Activated CD4-positive, alpha-beta T cell treated with anti-CD3 and anti-CD28 coated beads for 36 hours (primary cell): ENCODE data around the gene CMTR2. TPM values are rescaled to one million over a fixed set of nuclear protein-coding genes. Genes with fewer than 3 reads are reported as not detected.

ENCODE experiments used
- ATAC-seq: fragments of 200-7000 bp; cut with Tn5 transposase; one replicate; pipeline ENCODE4 v1.10.0; 2021; ENCODE audit warnings: mild to moderate bottlenecking, moderate library complexity
- CTCF ChIA-PET: fragments of 350-600 bp; sonication (Branson Sonifier 250); formaldehyde crosslinking; loops from one replicate; lab custom pipeline; 2021; ENCODE audit warnings: antibody characterized with exemption; lab: Charles Lee
- POLR2A ChIA-PET: fragments of 350-600 bp; sonication (Branson Sonifier 250); formaldehyde crosslinking; loops from one replicate; lab custom pipeline; 2021; ENCODE audit warnings: antibody characterized with exemption, inconsistent platforms; lab: Charles Lee
- DNase-seq: peaks from one replicate; pipeline ENCODE4 v3.0.0-alpha.2; 2020
- H3K27ac Mint-ChIP-seq: one replicate; pipeline ENCODE4 v1.8.0; 2021; ENCODE audit warnings: mixed read lengths
- H3K27me3 Mint-ChIP-seq: one replicate; pipeline ENCODE4 v1.8.0; 2021; ENCODE audit warnings: mixed read lengths
- H3K36me3 Mint-ChIP-seq: one replicate; pipeline ENCODE4 v1.8.0; 2021; ENCODE audit warnings: low read depth, mixed read lengths
- H3K4me1 Mint-ChIP-seq: one replicate; pipeline ENCODE4 v1.8.0; 2021; ENCODE audit warnings: mixed read lengths
- H3K4me3 Mint-ChIP-seq: one replicate; pipeline ENCODE4 v1.8.0; 2021; ENCODE audit warnings: mild to moderate bottlenecking, moderate library complexity, mixed read lengths
- H3K9me3 Mint-ChIP-seq: one replicate; pipeline ENCODE4 v1.8.0; 2021; ENCODE audit warnings: low read depth, mixed read lengths
- intact Hi-C, 2 experiments: fragments of 100-400 bp; cut with DNase I in 1 of 2; cut with micrococcal nuclease in 1 of 2; formaldehyde crosslinking; loops; one replicate each; pipeline versions ENCODE4 v1.14.2 to v1.15.1; 2022 to 2024; cut with DNase I, micrococcal nuclease
- total RNA-seq, 2 experiments: library from RNA; stranded (reverse); gene quantifications; one replicate each; pipeline ENCODE4 v1.2.3, GENCODE V29; 2021

CMTR2 gene
- total RNA-seq, 2 experiments from 2014 or later = 15.8 to 16.5 TPM

DNA sequence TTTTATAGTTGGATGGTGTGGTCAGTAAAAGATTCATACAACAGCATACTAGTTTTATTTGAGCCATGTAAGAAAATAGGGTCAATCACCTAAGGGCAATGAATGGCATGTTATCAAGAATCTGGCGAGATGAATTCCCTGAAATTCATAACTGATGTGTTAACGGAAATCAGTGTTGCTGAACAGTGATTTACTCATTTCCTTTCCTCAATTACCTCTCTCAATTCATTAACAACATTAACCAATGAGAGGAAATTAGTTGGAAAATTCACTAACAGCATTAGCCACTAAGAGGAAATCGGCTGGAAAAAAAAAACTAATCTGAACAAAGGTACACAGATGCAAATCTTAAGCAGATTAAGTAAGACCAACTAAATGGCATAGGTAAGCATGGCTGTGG is 6.3 kb downstream of the CMTR2 start:
- ChIA-PET POLR2A (no interaction called here), CTCF (interaction anchor here (0.7 kb wide), 1 partner anchor 27 kb away, joined by 3 read pairs; no protein-coding TSS in a partner anchor)
- peaks cover 15% of the 10 kb centered on the region for H3K9me3 Mint-ChIP-seq
- no peak for ATAC-seq
- H3K27me3 Mint-ChIP-seq = no peaks in the 10 kb centered on the region
- H3K4me3 Mint-ChIP-seq = no peak overlapping the region
- H3K36me3 Mint-ChIP-seq = peaks cover 51% of the 10 kb centered on the region
- peaks cover 12% of the 10 kb centered on the region for H3K4me1 Mint-ChIP-seq
- DNase-seq = no peak
- H3K27ac Mint-ChIP-seq = no peak overlapping the region
- intact Hi-C loops = loop anchor here (10.0 kb wide), 3 partner anchors 478 to 758 kb away; partner anchors contain the start of genes COG4 (in 1 of the 2), DHODH (in 1 of the 2), PKD1L3 (in 1 of the 2) and SF3B3 (in 1 of the 2)

- ChIA-PET CTCF (interaction anchor here (0.6 to 1.3 kb wide), 3 partner anchors 21 to 158 kb away, joined by 3 to 5 read pairs (median 3); no protein-coding TSS in a partner anchor), POLR2A (no interaction called here)
- no peak overlapping the region for H3K27ac Mint-ChIP-seq
- H3K9me3 Mint-ChIP-seq = peaks cover 10% of the 10 kb centered on the region
- ATAC-seq (no peak), DNase-seq (no peak)
- H3K36me3 Mint-ChIP-seq = peaks cover 2% of the 10 kb centered on the region
- intact Hi-C loops = no loop called here
- H3K27me3 Mint-ChIP-seq = no peaks in the 10 kb centered on the region
- H3K4me3 Mint-ChIP-seq = no peak overlapping the region
- no peaks in the 10 kb centered on the region for H3K4me1 Mint-ChIP-seq
These were observed 12.4 kb downstream of the CMTR2 start for GRCh38 chr16:71276589-71277334.

GRCh38 chr16:71273384-71273783 is 15.8 kb downstream of the CMTR2 start:
- intact Hi-C loops = no loop called here
- ATAC-seq = no peak
- CTCF ChIA-PET = no interaction called here
- H3K9me3 Mint-ChIP-seq = peaks cover 10% of the 10 kb centered on the region
- POLR2A ChIA-PET = no interaction called here
- H3K27ac Mint-ChIP-seq = no peak overlapping the region
- H3K4me3 Mint-ChIP-seq = no peak overlapping the region
- DNase-seq = no peak
- no peaks in the 10 kb centered on the region for H3K27me3 Mint-ChIP-seq
- no peaks in the 10 kb centered on the region for H3K36me3 Mint-ChIP-seq
- no peaks in the 10 kb centered on the region for H3K4me1 Mint-ChIP-seq

GRCh38 chr16:71264299-71264698 is 24.9 kb downstream of the CMTR2 start:
- H3K27ac Mint-ChIP-seq = no peak overlapping the region
- DNase-seq (no peak), ATAC-seq (no peak)
- H3K9me3 Mint-ChIP-seq = no peaks in the 10 kb centered on the region
- no peak overlapping the region for H3K4me3 Mint-ChIP-seq
- intact Hi-C loops = no loop called here
- ChIA-PET POLR2A (no interaction called here), CTCF (no interaction called here)
- no peaks in the 10 kb centered on the region for H3K4me1 Mint-ChIP-seq
- H3K36me3 Mint-ChIP-seq = no peaks in the 10 kb centered on the region
- peaks cover 17% of the 10 kb centered on the region for H3K27me3 Mint-ChIP-seq

DNA sequence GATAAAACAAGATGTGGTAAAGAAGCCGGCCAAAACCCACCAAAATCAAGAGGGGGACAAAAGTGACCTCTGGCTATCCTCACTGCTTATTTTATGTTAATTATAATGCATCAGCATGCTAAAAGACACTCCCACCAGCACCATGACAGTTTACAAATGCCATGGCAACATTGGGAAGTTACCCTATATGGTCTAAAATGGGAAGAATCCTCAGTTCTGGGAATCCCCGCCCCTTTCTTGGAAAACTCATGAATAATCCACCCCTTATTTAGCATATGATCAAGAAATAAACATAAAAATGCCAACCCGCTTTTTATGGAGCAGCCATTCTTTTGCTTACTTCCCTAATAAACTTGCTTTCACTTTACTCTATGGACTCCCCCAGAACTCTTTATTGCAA is 25.6 kb downstream of the CMTR2 start:
- intact Hi-C loops = no loop called here
- CTCF ChIA-PET = no interaction called here
- Mint-ChIP-seq H3K27me3 (peaks cover 21% of the 10 kb centered on the region), H3K27ac (no peak overlapping the region), H3K4me1 (peaks cover 4% of the 10 kb centered on the region), H3K9me3 (no peaks in the 10 kb centered on the region), H3K36me3 (no peaks in the 10 kb centered on the region), H3K4me3 (no peak overlapping the region)
- POLR2A ChIA-PET = no interaction called here
- no peak for DNase-seq
- no peak for ATAC-seq

- DNase-seq = no peak
- Mint-ChIP-seq H3K4me1 (peaks cover 4% of the 10 kb centered on the region), H3K9me3 (no peaks in the 10 kb centered on the region), H3K27me3 (peaks cover 21% of the 10 kb centered on the region), H3K36me3 (no peaks in the 10 kb centered on the region), H3K27ac (no peak overlapping the region), H3K4me3 (no peak overlapping the region)
- ChIA-PET POLR2A (no interaction called here), CTCF (no interaction called here)
- ATAC-seq = no peak
- intact Hi-C loops = no loop called here
These were observed 26.8 kb downstream of the CMTR2 start for GRCh38 chr16:71262391-71262790.

DNA sequence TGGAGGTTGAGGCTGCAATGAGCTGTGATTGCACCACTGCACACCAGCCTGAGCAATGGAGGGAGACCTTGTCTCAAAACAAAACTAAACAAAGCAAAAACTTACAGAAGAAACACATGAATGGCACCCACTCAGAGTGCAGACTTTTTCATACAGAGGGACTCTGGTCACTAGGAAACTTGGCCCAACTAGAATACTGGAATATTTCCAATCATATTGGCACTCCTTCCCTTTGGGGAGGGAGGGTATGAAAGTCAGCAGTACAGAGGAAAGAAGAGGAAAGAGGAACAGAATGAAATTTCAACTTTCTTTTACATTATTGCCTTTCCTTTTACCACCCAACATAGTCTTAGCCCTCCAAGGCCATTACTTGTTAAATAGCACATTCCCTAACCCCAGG is 28.2 kb downstream of the CMTR2 start:
- no peaks in the 10 kb centered on the region for H3K9me3 Mint-ChIP-seq
- intact Hi-C loops = no loop called here
- H3K27me3 Mint-ChIP-seq = peaks cover 26% of the 10 kb centered on the region
- H3K4me1 Mint-ChIP-seq = peaks cover 4% of the 10 kb centered on the region
- H3K4me3 Mint-ChIP-seq = no peak overlapping the region
- CTCF ChIA-PET = interaction anchor here (1.2 kb wide), 1 partner anchor 9 kb away, joined by 3 read pairs; no protein-coding TSS in a partner anchor
- DNase-seq = no peak
- no peaks in the 10 kb centered on the region for H3K36me3 Mint-ChIP-seq
- no peak for ATAC-seq
- POLR2A ChIA-PET = interaction anchor here (0.6 kb wide), 1 partner anchor 30 kb away, joined by 3 read pairs; no protein-coding TSS in a partner anchor
- H3K27ac Mint-ChIP-seq = no peak overlapping the region

GRCh38 chr16:71259086-71259485 is 30.1 kb downstream of the CMTR2 start:
- intact Hi-C loops = no loop called here
- Mint-ChIP-seq H3K4me1 (peaks cover 4% of the 10 kb centered on the region), H3K36me3 (no peaks in the 10 kb centered on the region), H3K9me3 (no peaks in the 10 kb centered on the region), H3K27ac (no peak overlapping the region), H3K27me3 (peaks cover 26% of the 10 kb centered on the region), H3K4me3 (no peak overlapping the region)
- ChIA-PET POLR2A (no interaction called here), CTCF (interaction anchor here (0.8 kb wide), 1 partner anchor 46 kb away, joined by 3 read pairs; no protein-coding TSS in a partner anchor)
- DNase-seq (no peak), ATAC-seq (no peak)

DNA sequence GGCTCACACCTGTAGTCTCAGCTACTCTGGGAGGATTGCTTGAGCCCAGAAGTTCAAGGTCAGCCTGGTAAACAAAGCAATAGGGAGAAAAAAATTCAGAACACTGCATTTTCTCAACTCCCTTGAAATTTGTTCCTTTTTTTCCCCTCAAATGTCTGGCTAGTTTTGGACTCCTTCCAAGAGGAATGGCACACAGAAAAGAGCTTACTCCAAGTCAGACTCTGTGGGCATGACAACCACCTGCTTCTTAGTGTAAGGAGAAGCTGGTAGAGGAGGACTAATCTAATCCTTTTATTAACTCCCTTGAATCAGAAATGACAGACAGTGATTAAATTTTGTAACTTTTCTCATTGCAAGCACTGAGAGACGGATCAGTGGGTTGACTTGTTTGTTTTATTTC is 30.8 kb downstream of the CMTR2 start:
- CTCF ChIA-PET = interaction anchor here (0.8 to 1.1 kb wide), 2 partner anchors 46 to 57 kb away, joined by 3 read pairs; no protein-coding TSS in a partner anchor
- no peak for ATAC-seq

GRCh38 chr16:71257768-71258167 is 31.4 kb downstream of the CMTR2 start:
- Mint-ChIP-seq H3K36me3 (no peaks in the 10 kb centered on the region), H3K4me1 (peaks cover 4% of the 10 kb centered on the region), H3K27me3 (peaks cover 26% of the 10 kb centered on the region), H3K4me3 (no peak overlapping the region), H3K9me3 (no peaks in the 10 kb centered on the region), H3K27ac (no peak overlapping the region)
- POLR2A ChIA-PET = no interaction called here
- ATAC-seq = no peak
- no peak for DNase-seq
- intact Hi-C loops = no loop called here
- CTCF ChIA-PET = interaction anchor here (1.1 kb wide), 1 partner anchor 57 kb away, joined by 3 read pairs; no protein-coding TSS in a partner anchor

More for the DNA sequence above, 30.8 kb downstream of the CMTR2 start:
- POLR2A ChIA-PET = no interaction called here
- H3K27me3 Mint-ChIP-seq = peaks cover 26% of the 10 kb centered on the region
- DNase-seq = no peak
- H3K4me3 Mint-ChIP-seq = no peak overlapping the region
- no peaks in the 10 kb centered on the region for H3K9me3 Mint-ChIP-seq
- peaks cover 4% of the 10 kb centered on the region for H3K4me1 Mint-ChIP-seq
- H3K36me3 Mint-ChIP-seq = no peaks in the 10 kb centered on the region
- H3K27ac Mint-ChIP-seq = no peak overlapping the region
- intact Hi-C loops = no loop called here

- Mint-ChIP-seq H3K4me3 (no peak overlapping the region), H3K9me3 (no peaks in the 10 kb centered on the region), H3K27ac (no peak overlapping the region), H3K36me3 (no peaks in the 10 kb centered on the region), H3K27me3 (peaks cover 16% of the 10 kb centered on the region), H3K4me1 (peaks cover 4% of the 10 kb centered on the region)
- intact Hi-C loops = no loop called here
- POLR2A ChIA-PET = no interaction called here
- ATAC-seq (peak; percentile 30), DNase-seq (no peak)
- CTCF ChIA-PET = interaction anchor here (1.0 to 1.2 kb wide), 2 partner anchors 20 to 56 kb away, joined by 4 to 5 read pairs; no protein-coding TSS in a partner anchor
These were observed 33.5 kb downstream of the CMTR2 start for GRCh38 chr16:71255721-71256120.
